Mesenchymal stem cell (in vitro differentiated cells and primary cell): ENCODE measurements around the gene CDH23.

Source experiments
- DNase-seq: peaks from one replicate; pipeline ENCODE4 v3.0.0-alpha.2; 2013
- H2AFZ ChIP-seq: one replicate; pipeline ENCODE4 v1.6.1; 2013; ENCODE audit warnings: low read depth, mild to moderate bottlenecking, control low read depth, inconsistent platforms, low read length, moderate library complexity
- H2AK5ac ChIP-seq: 2 replicates; pipeline ENCODE4 v1.6.1; 2013; ENCODE audit warnings: low read length, moderate library complexity, mild to moderate bottlenecking, inconsistent platforms; ENCODE audit not compliant: severe bottlenecking
- H2BK120ac ChIP-seq: one replicate; pipeline ENCODE4 v1.6.1; 2013; ENCODE audit warnings: low read depth, mild to moderate bottlenecking, inconsistent platforms, low read length, moderate library complexity
- H2BK12ac ChIP-seq, 2 experiments: one replicate each; pipeline ENCODE4 v1.6.1; 2013; ENCODE audit warnings: inconsistent platforms in 2 of 2, low read length in 2 of 2, mild to moderate bottlenecking in 2 of 2, moderate library complexity in 2 of 2, control low read depth in 1 of 2
- H2BK15ac ChIP-seq: one replicate; pipeline ENCODE4 v1.6.1; 2013; ENCODE audit warnings: mild to moderate bottlenecking, low read depth, inconsistent platforms; ENCODE audit not compliant: poor library complexity, severe bottlenecking
- H2BK5ac ChIP-seq: 2 replicates; pipeline ENCODE4 v1.6.1; 2013; ENCODE audit warnings: low read depth, mild to moderate bottlenecking, low read length, control low read depth, inconsistent platforms; ENCODE audit not compliant: poor library complexity, severe bottlenecking
- H3K14ac ChIP-seq, 2 experiments: one replicate each; pipeline ENCODE4 v1.6.1; 2013; ENCODE audit warnings: inconsistent platforms in 2 of 2, low read length in 2 of 2, control low read depth in 1 of 2, mild to moderate bottlenecking in 1 of 2, moderate library complexity in 1 of 2
- H3K18ac ChIP-seq, 2 experiments: one replicate each; pipeline ENCODE4 v1.6.1; 2013; ENCODE audit warnings: inconsistent platforms in 2 of 2, low read length in 2 of 2, control low read depth in 1 of 2, low read depth in 1 of 2, mild to moderate bottlenecking in 1 of 2
- H3K23ac ChIP-seq, 2 experiments: one replicate each; pipeline ENCODE4 v1.6.1; 2013; ENCODE audit warnings: inconsistent platforms in 2 of 2, low read length in 2 of 2, mild to moderate bottlenecking in 2 of 2, moderate library complexity in 2 of 2, control low read depth in 1 of 2
- H3K27ac ChIP-seq: 2 replicates; pipeline ENCODE4 v1.5.1; 2013; ENCODE audit warnings: mild to moderate bottlenecking, moderate library complexity, low read length, control low read depth, inconsistent platforms; ENCODE audit not compliant: poor library complexity, severe bottlenecking
- H3K27me3 ChIP-seq, 2 experiments: 2 replicates each; pipeline versions ENCODE4 v1.6.1 to v1.7.0; 2013; ENCODE audit warnings: low read length in 2 of 2, mild to moderate bottlenecking in 2 of 2, moderate library complexity in 2 of 2, control low read depth in 1 of 2, inconsistent platforms in 1 of 2; ENCODE audit not compliant: control insufficient read depth in 1 of 2, insufficient read depth in 1 of 2
- H3K36me3 ChIP-seq, 2 experiments: 2 replicates each; pipeline versions ENCODE4 v1.6.1 to v1.7.0; 2013; ENCODE audit warnings: low read length in 2 of 2, control low read depth in 1 of 2, inconsistent platforms in 1 of 2, low read depth in 1 of 2, mild to moderate bottlenecking in 1 of 2; ENCODE audit not compliant: insufficient read depth in 2 of 2, control insufficient read depth in 1 of 2
- H3K4ac ChIP-seq, 2 experiments: one replicate each; pipeline ENCODE4 v1.6.1; 2013; ENCODE audit warnings: inconsistent platforms in 2 of 2, low read length in 2 of 2, mild to moderate bottlenecking in 2 of 2, moderate library complexity in 2 of 2, control low read depth in 1 of 2, low read depth in 1 of 2
- H3K4me1 ChIP-seq: 2 replicates; pipeline ENCODE4 v1.6.1; 2013; ENCODE audit warnings: low read depth, low read length, control low read depth; ENCODE audit not compliant: control insufficient read depth, insufficient read depth
- H3K4me2 ChIP-seq: 2 replicates; pipeline ENCODE4 v1.6.1; 2013; ENCODE audit warnings: low read length, mild to moderate bottlenecking, inconsistent platforms; ENCODE audit not compliant: poor library complexity, severe bottlenecking
- H3K4me3 ChIP-seq, 2 experiments: 2 replicates each; pipeline versions ENCODE4 v1.5.1 to v1.7.0; 2013; ENCODE audit warnings: low read length in 2 of 2, mild to moderate bottlenecking in 2 of 2, control low read depth in 1 of 2, low read depth in 1 of 2; ENCODE audit not compliant: insufficient read depth in 1 of 2
- H3K79me1 ChIP-seq: replicated peaks from 2 replicates; pipeline ENCODE4 v1.6.1; 2013; ENCODE audit warnings: mild to moderate bottlenecking, control low read depth, low read length, inconsistent platforms; ENCODE audit not compliant: poor library complexity, severe bottlenecking
- H3K9ac ChIP-seq: 2 replicates; pipeline ENCODE4 v1.7.0; 2013; ENCODE audit warnings: mild to moderate bottlenecking, low read length, moderate library complexity
- H3K9me3 ChIP-seq: 2 replicates; pipeline ENCODE4 v1.7.0; 2013; ENCODE audit warnings: mild to moderate bottlenecking, low read length; ENCODE audit not compliant: control insufficient read depth
- H4K8ac ChIP-seq: one replicate; pipeline ENCODE4 v1.6.1; 2013; ENCODE audit warnings: inconsistent platforms, mild to moderate bottlenecking, low read length, moderate library complexity
- H4K91ac ChIP-seq: one replicate; pipeline ENCODE4 v1.6.1; 2013; ENCODE audit warnings: mild to moderate bottlenecking, low read length, inconsistent platforms
- WGBS: methylation state at CpG from one replicate; pipeline ENCODE4 v1.1.7; 2013; ENCODE audit warnings: mixed read lengths; 5-methylcytosine and 5-hydroxymethylcytosine counted together

Gene CDH23

DNA sequence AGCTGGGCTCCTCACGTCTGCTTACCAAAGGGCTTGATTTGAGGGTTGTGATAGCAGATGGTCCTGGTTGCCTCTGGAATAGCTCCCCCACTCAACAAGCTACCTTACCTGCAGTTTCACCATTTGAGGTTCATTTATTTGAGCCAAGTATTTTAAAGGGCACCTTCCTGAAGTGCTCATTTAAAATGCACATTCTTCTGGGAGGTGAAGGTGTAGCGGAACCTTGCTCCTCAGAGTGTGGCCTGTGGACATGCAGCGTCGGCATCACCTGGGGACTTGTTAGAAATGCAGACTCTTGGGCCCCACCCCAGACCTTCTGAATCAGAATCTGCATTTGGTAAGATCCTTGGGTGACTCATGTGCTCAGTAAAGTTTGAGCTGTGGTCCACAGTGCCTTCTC, 2.3 kb downstream of the CDH23 start:
- no peak overlapping the region for H2BK15ac ChIP-seq
- DNase-seq, result no peak
- H3K4me2 ChIP-seq, result no peak overlapping the region
- no peak overlapping the region for H3K27ac ChIP-seq
- no peak overlapping the region for H3K9ac ChIP-seq
- peaks cover 15% of the 10 kb centered on the region for H3K4me1 ChIP-seq
- H2BK12ac ChIP-seq, result no peak overlapping the region
- no peak overlapping the region for H2BK120ac ChIP-seq
- H3K36me3 ChIP-seq, result no peaks in the 10 kb centered on the region
- no peak overlapping the region for H3K14ac ChIP-seq
- peaks cover 65 to 71% of the 10 kb centered on the region in 2 experiments for H3K27me3 ChIP-seq
- H2BK5ac ChIP-seq, result no peak overlapping the region
- H3K79me1 ChIP-seq, result no peaks in the 10 kb centered on the region
- no peak overlapping the region for H3K23ac ChIP-seq
- WGBS, result 63% methylated on average over 4 of the region's 4 CpGs
- H4K8ac ChIP-seq, result no peak overlapping the region
- no peak overlapping the region for H3K4me3 ChIP-seq
- H3K18ac ChIP-seq, result no peak overlapping the region
- no peak overlapping the region for H2AK5ac ChIP-seq
- no peak overlapping the region for H3K4ac ChIP-seq
- no peak overlapping the region for H2AFZ ChIP-seq
- no peaks in the 10 kb centered on the region for H3K9me3 ChIP-seq
- no peak overlapping the region for H4K91ac ChIP-seq

DNA sequence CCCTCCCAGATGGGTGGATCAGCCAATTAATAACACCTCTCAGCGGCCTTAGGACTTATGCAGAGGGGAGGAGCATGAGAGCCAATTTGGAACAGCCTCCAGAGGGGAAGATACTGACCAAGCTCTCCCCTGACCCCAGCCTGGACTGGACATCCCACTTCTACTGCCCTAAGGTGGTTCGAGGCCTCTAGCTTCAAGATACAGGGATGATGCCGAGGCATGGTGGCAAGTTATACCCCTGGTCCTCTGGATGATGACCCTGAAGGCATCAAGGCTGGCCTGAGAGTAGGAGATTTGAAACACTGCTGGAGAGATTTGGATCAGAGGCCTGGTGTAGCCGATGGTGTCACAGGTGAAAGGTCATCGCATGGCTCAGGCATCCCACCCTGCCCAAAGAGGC, 3.2 kb downstream of the CDH23 start:
- Histone ChIP-seq H2BK15ac (no peak overlapping the region), H3K79me1 (no peaks in the 10 kb centered on the region), H4K8ac (no peak overlapping the region), H2BK120ac (no peak overlapping the region), H3K4me1 (peaks cover 15% of the 10 kb centered on the region), H2BK5ac (no peak overlapping the region), H3K14ac (no peak overlapping the region), H4K91ac (no peak overlapping the region), H3K9me3 (no peaks in the 10 kb centered on the region), H3K4me2 (no peak overlapping the region), H3K27me3 (peaks cover 64 to 71% of the 10 kb centered on the region in 2 experiments), H3K4me3 (no peak overlapping the region), H3K23ac (no peak overlapping the region), H3K27ac (no peak overlapping the region), H3K18ac (no peak overlapping the region), H2AK5ac (no peak overlapping the region), H3K4ac (no peak overlapping the region), H3K36me3 (no peaks in the 10 kb centered on the region), H3K9ac (no peak overlapping the region), H2BK12ac (no peak overlapping the region), H2AFZ (no peak overlapping the region)
- DNase-seq, result no peak
- 66% methylated on average over 3 of the region's 5 CpGs for WGBS

DNA sequence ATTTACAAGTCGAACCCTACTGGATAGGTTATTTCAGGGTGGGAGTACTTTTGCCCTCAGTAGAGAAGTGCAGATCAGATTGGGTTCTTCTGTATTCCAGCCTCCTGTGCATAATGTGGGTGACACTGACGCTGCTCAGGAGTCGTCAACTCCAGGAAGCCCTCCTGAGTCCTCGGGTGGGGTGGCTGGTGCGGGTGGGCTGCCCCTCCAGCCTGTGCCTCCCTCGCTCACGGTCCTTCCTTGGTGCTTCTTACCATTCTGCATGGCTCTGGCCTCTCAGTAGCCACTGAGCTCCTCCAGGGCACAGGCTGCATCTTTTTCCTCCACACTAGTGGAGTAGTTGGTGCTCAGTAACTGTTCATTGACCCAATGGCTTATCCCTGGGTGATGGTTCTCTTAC, 4.3 kb downstream of the CDH23 start:
- no peak overlapping the region for H4K8ac ChIP-seq
- H3K27ac ChIP-seq, result no peak overlapping the region
- no peak overlapping the region for H3K14ac ChIP-seq
- H3K23ac ChIP-seq, result no peak overlapping the region
- H4K91ac ChIP-seq, result no peak overlapping the region
- no peaks in the 10 kb centered on the region for H3K36me3 ChIP-seq
- H3K9ac ChIP-seq, result no peak overlapping the region
- no peak overlapping the region for H3K18ac ChIP-seq
- H2BK5ac ChIP-seq, result no peak overlapping the region
- no peak overlapping the region for H2AK5ac ChIP-seq
- H3K4me1 ChIP-seq, result peaks cover 15% of the 10 kb centered on the region
- H2BK12ac ChIP-seq, result no peak overlapping the region
- H3K79me1 ChIP-seq, result no peaks in the 10 kb centered on the region
- DNase-seq, result no peak
- no peak overlapping the region for H2AFZ ChIP-seq
- no peaks in the 10 kb centered on the region for H3K9me3 ChIP-seq
- H3K4me3 ChIP-seq, result no peak overlapping the region
- WGBS, result 91% methylated on average over 7 of the region's 7 CpGs
- no peak overlapping the region for H2BK15ac ChIP-seq
- peaks cover 63 to 68% of the 10 kb centered on the region in 2 experiments for H3K27me3 ChIP-seq
- no peak overlapping the region for H3K4ac ChIP-seq
- H2BK120ac ChIP-seq, result no peak overlapping the region
- no peak overlapping the region for H3K4me2 ChIP-seq

DNA sequence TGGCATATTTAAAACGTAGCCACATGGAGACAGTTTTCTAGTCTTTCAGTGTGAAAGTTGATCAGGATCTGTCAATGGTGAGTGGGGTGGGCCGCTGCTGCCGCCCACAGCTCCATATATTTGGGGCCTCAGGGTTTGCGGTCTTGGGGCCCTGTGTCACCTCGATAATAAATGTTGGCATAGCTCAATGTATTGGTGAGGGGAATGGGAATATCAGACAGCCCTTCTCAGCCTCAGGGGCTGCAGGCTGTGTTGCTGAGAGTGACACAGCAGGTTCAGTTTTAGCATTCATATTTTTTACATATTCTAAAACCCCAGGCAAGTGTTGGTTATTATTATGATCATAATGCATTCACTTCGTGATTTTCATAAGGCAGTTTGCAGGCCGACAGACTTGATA, 5.3 kb downstream of the CDH23 start:
- Histone ChIP-seq H3K14ac (no peak overlapping the region), H3K4ac (no peak overlapping the region), H4K91ac (no peak overlapping the region), H3K27ac (no peak overlapping the region), H2AK5ac (no peak overlapping the region), H3K9me3 (no peaks in the 10 kb centered on the region), H3K18ac (no peak overlapping the region), H3K23ac (no peak overlapping the region), H3K4me1 (peaks cover 9% of the 10 kb centered on the region), H3K27me3 (peaks cover 69 to 72% of the 10 kb centered on the region in 2 experiments), H3K9ac (no peak overlapping the region), H2BK15ac (no peak overlapping the region), H3K79me1 (no peaks in the 10 kb centered on the region), H2AFZ (no peak overlapping the region), H2BK12ac (no peak overlapping the region), H3K4me2 (no peak overlapping the region), H4K8ac (no peak overlapping the region), H3K36me3 (no peaks in the 10 kb centered on the region), H2BK5ac (no peak overlapping the region), H2BK120ac (no peak overlapping the region), H3K4me3 (no peak overlapping the region)
- no peak for DNase-seq
- WGBS, result 86% methylated on average over 6 of the region's 7 CpGs
